ENCODE results near the gene NR4A1. TPM values are rescaled to one million over a fixed set of nuclear protein-coding genes. Genes with fewer than 3 reads are reported as not detected.

NR4A1 gene
- total and polyA plus RNA-seq, 2 of the 13 experiments (the other 11 are each of a cell fraction or from before 2014, with no cell fraction given), result 5.7 to 15.2 TPM

DNA sequence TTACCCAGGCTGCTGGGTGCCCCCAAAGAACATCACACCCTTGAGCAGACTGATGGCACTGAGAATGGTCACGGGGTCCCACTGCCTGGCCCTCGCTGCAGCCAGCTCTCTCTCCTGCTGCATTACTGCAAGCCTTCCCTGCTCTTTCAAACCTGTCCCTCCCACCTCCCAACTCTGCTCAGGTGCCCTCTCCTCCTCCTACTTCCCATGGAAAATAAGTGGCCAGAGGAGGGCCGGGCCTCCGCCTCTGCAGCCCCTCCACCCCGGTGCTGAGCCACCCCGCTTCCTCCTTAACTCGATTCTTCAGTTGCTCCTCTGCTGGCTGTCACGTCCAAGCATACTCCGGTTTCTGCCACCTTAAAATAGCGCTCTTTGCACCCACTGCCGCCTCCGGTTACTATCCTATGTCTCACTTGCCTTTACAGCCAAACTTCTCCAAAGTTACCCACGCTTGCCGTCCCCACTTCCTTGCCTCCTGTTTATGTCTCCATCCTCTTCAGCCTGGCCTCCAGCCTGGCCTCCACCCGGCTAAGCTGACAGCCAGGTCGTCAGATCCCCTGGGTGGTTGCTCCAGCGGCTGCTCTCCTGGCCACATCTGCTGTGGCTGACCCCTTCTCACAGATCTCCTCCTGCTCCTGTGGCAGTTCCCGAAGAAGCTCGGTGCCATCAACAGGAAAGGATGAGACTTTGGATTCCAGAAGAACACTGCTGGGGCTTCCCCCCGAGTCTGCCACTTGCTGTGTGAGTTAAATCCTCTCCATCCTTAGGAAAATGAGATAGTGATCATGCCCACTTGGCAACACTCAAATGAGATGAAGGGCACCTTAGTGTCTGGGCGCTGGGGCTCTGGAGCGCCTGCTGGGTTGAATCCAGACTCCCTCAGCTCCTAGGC is 35.9 kb downstream of the NR4A1 start:
- Histone ChIP-seq H3K9ac (ENCODE audit: insufficient read depth, low read depth, low read length) (no peak overlapping the region), H3K4me2 (ENCODE audit: low read depth, low read length) (no peak overlapping the region), H3K36me3 (replicated peaks in 1 of 2; ENCODE audit: control insufficient read depth in 1 of 2, insufficient read depth in 2 of 2, low read length in 2 of 2) (no peaks in the 10 kb centered on the region), H3K27me3 (ENCODE audit: control insufficient read depth in 1 of 2, insufficient read depth in 2 of 2, low read length in 2 of 2) (peaks cover 12 to 55% of the 10 kb centered on the region in 2 experiments), H4K20me1 (ENCODE audit: insufficient read depth, low read length) (no peaks in the 10 kb centered on the region), H3K79me2 (ENCODE audit: insufficient read depth, low read length) (no peaks in the 10 kb centered on the region), H3K9me3 (ENCODE audit: low read length) (no peaks in the 10 kb centered on the region), H2AFZ (ENCODE audit: low read length) (no peak overlapping the region), H3K4me3 (replicated peaks in 1 of 3; ENCODE audit: insufficient read depth in 1 of 3, low read depth in 2 of 3, low read length in 3 of 3) (no peak overlapping the region; a peak in 1 of 6 replicates), H3K4me1 (ENCODE audit: insufficient read depth, low read length) (peaks cover 40% of the 10 kb centered on the region), H3K27ac (ENCODE audit: extremely low read length, insufficient read depth, low read length) (no peak overlapping the region)
- no peak for ATAC-seq
- TF ChIP-seq, protein P1, sequence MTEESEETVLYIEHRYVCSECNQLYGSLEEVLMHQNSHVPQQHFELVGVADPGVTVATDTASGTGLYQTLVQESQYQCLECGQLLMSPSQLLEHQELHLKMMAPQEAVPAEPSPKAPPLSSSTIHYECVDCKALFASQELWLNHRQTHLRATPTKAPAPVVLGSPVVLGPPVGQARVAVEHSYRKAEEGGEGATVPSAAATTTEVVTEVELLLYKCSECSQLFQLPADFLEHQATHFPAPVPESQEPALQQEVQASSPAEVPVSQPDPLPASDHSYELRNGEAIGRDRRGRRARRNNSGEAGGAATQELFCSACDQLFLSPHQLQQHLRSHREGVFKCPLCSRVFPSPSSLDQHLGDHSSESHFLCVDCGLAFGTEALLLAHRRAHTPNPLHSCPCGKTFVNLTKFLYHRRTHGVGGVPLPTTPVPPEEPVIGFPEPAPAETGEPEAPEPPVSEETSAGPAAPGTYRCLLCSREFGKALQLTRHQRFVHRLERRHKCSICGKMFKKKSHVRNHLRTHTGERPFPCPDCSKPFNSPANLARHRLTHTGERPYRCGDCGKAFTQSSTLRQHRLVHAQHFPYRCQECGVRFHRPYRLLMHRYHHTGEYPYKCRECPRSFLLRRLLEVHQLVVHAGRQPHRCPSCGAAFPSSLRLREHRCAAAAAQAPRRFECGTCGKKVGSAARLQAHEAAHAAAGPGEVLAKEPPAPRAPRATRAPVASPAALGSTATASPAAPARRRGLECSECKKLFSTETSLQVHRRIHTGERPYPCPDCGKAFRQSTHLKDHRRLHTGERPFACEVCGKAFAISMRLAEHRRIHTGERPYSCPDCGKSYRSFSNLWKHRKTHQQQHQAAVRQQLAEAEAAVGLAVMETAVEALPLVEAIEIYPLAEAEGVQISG (CRISPR knock-in tag; IDR thresholded peaks at IDR 0.05), result no peak
- TF ChIP-seq KLF9 (CRISPR knock-in tag; IDR thresholded peaks at IDR 0.05; ENCODE audit: low read depth) (no peak), HOXA9 (CRISPR knock-in tag; IDR thresholded peaks at IDR 0.05; ENCODE audit: borderline replicate concordance) (no peak), NR3C1 (CRISPR knock-in tag; IDR thresholded peaks at IDR 0.05) (no peak), AHR (CRISPR knock-in tag; IDR thresholded peaks at IDR 0.05) (no peak), KDM3A (CRISPR knock-in tag; IDR thresholded peaks at IDR 0.05; ENCODE audit: low read depth) (no peak), NAIF1 (CRISPR knock-in tag; IDR thresholded peaks at IDR 0.05; ENCODE audit: borderline replicate concordance) (no peak), TGIF2 (CRISPR knock-in tag; IDR thresholded peaks at IDR 0.05) (no peak), ZNF530 (CRISPR knock-in tag; IDR thresholded peaks at IDR 0.05; ENCODE audit: low read depth) (no peak)
- TF ChIP-seq, protein P2, sequence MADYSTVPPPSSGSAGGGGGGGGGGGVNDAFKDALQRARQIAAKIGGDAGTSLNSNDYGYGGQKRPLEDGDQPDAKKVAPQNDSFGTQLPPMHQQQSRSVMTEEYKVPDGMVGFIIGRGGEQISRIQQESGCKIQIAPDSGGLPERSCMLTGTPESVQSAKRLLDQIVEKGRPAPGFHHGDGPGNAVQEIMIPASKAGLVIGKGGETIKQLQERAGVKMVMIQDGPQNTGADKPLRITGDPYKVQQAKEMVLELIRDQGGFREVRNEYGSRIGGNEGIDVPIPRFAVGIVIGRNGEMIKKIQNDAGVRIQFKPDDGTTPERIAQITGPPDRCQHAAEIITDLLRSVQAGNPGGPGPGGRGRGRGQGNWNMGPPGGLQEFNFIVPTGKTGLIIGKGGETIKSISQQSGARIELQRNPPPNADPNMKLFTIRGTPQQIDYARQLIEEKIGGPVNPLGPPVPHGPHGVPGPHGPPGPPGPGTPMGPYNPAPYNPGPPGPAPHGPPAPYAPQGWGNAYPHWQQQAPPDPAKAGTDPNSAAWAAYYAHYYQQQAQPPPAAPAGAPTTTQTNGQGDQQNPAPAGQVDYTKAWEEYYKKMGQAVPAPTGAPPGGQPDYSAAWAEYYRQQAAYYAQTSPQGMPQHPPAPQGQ (CRISPR knock-in tag; IDR thresholded peaks at IDR 0.05; ENCODE audit: borderline replicate concordance), result no peak
- TF ChIP-seq, protein P3, sequence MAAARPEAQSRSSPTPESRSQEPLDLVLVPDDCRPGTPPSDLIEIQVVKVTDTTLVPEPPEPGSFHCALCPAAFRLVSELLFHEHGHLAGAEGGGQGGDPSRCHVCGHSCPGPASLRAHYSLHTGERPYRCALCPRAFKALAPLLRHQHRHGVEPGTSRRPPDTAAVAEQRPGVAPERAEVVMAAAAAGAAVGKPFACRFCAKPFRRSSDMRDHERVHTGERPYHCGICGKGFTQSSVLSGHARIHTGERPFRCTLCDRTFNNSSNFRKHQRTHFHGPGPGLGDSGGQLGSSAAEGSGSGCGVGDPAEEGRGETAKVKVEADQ (CRISPR knock-in tag; IDR thresholded peaks at IDR 0.05; ENCODE audit: borderline replicate concordance), result no peak
- TF ChIP-seq, protein P4, sequence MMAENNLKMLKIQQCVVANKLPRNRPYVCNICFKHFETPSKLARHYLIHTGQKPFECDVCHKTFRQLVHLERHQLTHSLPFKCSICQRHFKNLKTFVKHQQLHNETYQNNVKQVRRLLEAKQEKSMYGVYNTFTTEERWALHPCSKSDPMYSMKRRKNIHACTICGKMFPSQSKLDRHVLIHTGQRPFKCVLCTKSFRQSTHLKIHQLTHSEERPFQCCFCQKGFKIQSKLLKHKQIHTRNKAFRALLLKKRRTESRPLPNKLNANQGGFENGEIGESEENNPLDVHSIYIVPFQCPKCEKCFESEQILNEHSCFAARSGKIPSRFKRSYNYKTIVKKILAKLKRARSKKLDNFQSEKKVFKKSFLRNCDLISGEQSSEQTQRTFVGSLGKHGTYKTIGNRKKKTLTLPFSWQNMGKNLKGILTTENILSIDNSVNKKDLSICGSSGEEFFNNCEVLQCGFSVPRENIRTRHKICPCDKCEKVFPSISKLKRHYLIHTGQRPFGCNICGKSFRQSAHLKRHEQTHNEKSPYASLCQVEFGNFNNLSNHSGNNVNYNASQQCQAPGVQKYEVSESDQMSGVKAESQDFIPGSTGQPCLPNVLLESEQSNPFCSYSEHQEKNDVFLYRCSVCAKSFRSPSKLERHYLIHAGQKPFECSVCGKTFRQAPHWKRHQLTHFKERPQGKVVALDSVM (CRISPR knock-in tag; IDR thresholded peaks at IDR 0.05), result no peak
- 27% methylated on average over 20 of the region's 22 CpGs for WGBS (ENCODE audit: low lambda C conversion rate)
- intact Hi-C loops (cut with micrococcal nuclease; ENCODE audit: unreplicated experiment) (no loop called here), in situ Hi-C loops (cut with HindIII; ENCODE audit: extremely low pct_ligation_motif_present, low pct_unique_long_range_greater_than_20kb) (no loop called here)
- DNase-seq (ENCODE audit: low spot score), result no peak
- CTCF ChIA-PET (ENCODE audit: low intra/inter-chr PET ratio, low total read pairs), result no interaction called here
- FAIRE-seq, result no peak
- POLR2A ChIA-PET, result no interaction called here
- no TSS peak for BruUV-seq (replicated peaks)

All from HepG2 (cell line).